HCT116 (cell line): Measurements from ENCODE around the gene PRKCQ. TPM values are rescaled to one million over a fixed set of nuclear protein-coding genes. Genes with fewer than 3 reads are reported as not detected.

ENCODE experiments used
- ATAC-seq: fragments of 200-7000 bp; cut with Tn5 transposase; 2 replicates; pipeline ENCODE4 v1.9.1; 2020; ENCODE audit warnings: mild to moderate bottlenecking, moderate library complexity
- BruUV-seq: library from RNA; stranded (reverse); fragments of 400-500 nt; replicated peaks from 2 replicates; lab custom pipeline; 2021; lab: Mats Ljungman, UMichigan
- CTCF ChIA-PET: fragments of 300-600 bp; sonication (Branson Sonifier 250); formaldehyde crosslinking; loops from one replicate; lab custom pipeline; 2021; ENCODE audit warnings: antibody characterized with exemption; lab: Charles Lee
- POLR2A ChIA-PET: fragments of 300-600, 350-600 bp; sonication (Branson Sonifier 250); formaldehyde crosslinking; loops from one replicate; lab custom pipeline; 2021; ENCODE audit warnings: antibody characterized with exemption; lab: Charles Lee
- RAD21 ChIA-PET, 2 experiments: fragments of 300-600 bp; sonication (Branson Sonifier 250); formaldehyde crosslinking; loops; one replicate each; lab custom pipeline; 2023; ENCODE audit warnings: low total read pairs in 2 of 2; ENCODE audit not compliant: uncharacterized antibody in 2 of 2, unreplicated experiment in 2 of 2, low non-redundant PET in 1 of 2; lab: Charles Lee
- DNase-seq: peaks from one replicate; pipeline ENCODE4 v3.0.0-alpha.2; 2010; ENCODE audit warnings: low read depth, low spot score
- H2AFZ ChIP-seq: fragments of 200-600 bp; shearing (Covaris generic), sonication (generic); 2 replicates; pipeline ENCODE4 v1.6.1; 2017; ENCODE audit warnings: low read depth, mixed run types, mixed read lengths, antibody characterized with exemption, low read length; ENCODE audit not compliant: poor library complexity, severe bottlenecking
- H3K27ac ChIP-seq: 2 replicates; pipeline ENCODE4 v1.5.1; 2012; ENCODE audit warnings: low read depth, low read length
- H3K27me3 ChIP-seq: fragments of 200-600 bp; sonication (generic); 2 replicates; pipeline ENCODE4 v1.6.1; 2016; ENCODE audit warnings: mixed run types, low read length, mixed read lengths; ENCODE audit not compliant: insufficient read depth
- H3K36me3 ChIP-seq, 2 experiments: fragments of 200-500 bp in 1 of 2; fragments of 200-600 bp in 1 of 2; sonication (Bioruptor generic) in 1 of 2; sonication (generic) in 1 of 2; 2 replicates each; pipeline versions ENCODE4 v1.5.1 to v1.6.1; 2014 to 2016; ENCODE audit warnings: low read length in 2 of 2, inconsistent platforms in 1 of 2, mixed read lengths in 1 of 2, mixed run types in 1 of 2; ENCODE audit not compliant: insufficient read depth in 2 of 2, control insufficient read depth in 1 of 2
- H3K4me1 ChIP-seq, 2 experiments: fragments of 200-600 bp in 1 of 2; sonication (generic) in 1 of 2; 2 replicates each; pipeline versions ENCODE4 v1.5.1 to v1.6.1; 2012 to 2017; ENCODE audit warnings: low read length in 2 of 2, inconsistent platforms in 1 of 2, mild to moderate bottlenecking in 1 of 2, mixed read lengths in 1 of 2, mixed run types in 1 of 2, moderate library complexity in 1 of 2; ENCODE audit not compliant: insufficient read depth in 2 of 2, control insufficient read depth in 1 of 2
- H3K4me2 ChIP-seq: fragments of 200-600 bp; sonication (generic); 2 replicates; pipeline ENCODE4 v1.6.1; 2017; ENCODE audit warnings: mixed run types, low read length, mixed read lengths
- H3K4me3 ChIP-seq, 2 experiments: fragments of 200-600 bp in 1 of 2; sonication (generic) in 1 of 2; replicated peaks in 1 of 2; 2 replicates each; pipeline ENCODE4 v1.5.1; 2011 to 2016; ENCODE audit warnings: low read length in 2 of 2, control low read depth in 1 of 2, low read depth in 1 of 2, mild to moderate bottlenecking in 1 of 2, mixed read lengths in 1 of 2, mixed run types in 1 of 2
- H3K79me2 ChIP-seq: fragments of 200-600 bp; sonication (generic); 2 replicates; pipeline ENCODE4 v1.6.1; 2017; ENCODE audit warnings: mild to moderate bottlenecking, mixed run types, low read length, moderate library complexity, mixed read lengths; ENCODE audit not compliant: insufficient read depth
- H3K9ac ChIP-seq: fragments of 200-600 bp; sonication (generic); 2 replicates; pipeline ENCODE4 v1.6.1; 2016; ENCODE audit warnings: low read length, mixed read lengths
- H3K9me2 ChIP-seq: fragments of 200-600 bp; sonication (generic), shearing (Covaris generic); 2 replicates; pipeline ENCODE4 v1.6.1; 2017; ENCODE audit warnings: mixed run types, mild to moderate bottlenecking, moderate library complexity; ENCODE audit not compliant: insufficient read depth
- H3K9me3 ChIP-seq, 2 experiments: fragments of 200-500 bp in 1 of 2; fragments of 200-600 bp in 1 of 2; sonication (Bioruptor generic) in 1 of 2; sonication (generic) in 1 of 2; 2 replicates each; pipeline ENCODE4 v1.6.1; 2014 to 2017; ENCODE audit warnings: low read length in 2 of 2, mixed read lengths in 2 of 2, inconsistent platforms in 1 of 2, low read depth in 1 of 2, mild to moderate bottlenecking in 1 of 2, mixed run types in 1 of 2, moderate library complexity in 1 of 2; ENCODE audit not compliant: control insufficient read depth in 1 of 2, insufficient read depth in 1 of 2
- H4K20me1 ChIP-seq: fragments of 200-600 bp; sonication (generic), shearing (Covaris generic); 2 replicates; pipeline ENCODE4 v1.6.1; 2017; ENCODE audit warnings: mixed run types, mild to moderate bottlenecking, moderate library complexity; ENCODE audit not compliant: insufficient read depth
- ATF3 ChIP-seq: IDR thresholded peaks from 2 replicates; pipeline ENCODE4 v1.6.1; 2012
- CBX3 ChIP-seq: IDR thresholded peaks from 2 replicates; pipeline ENCODE4 v1.6.1; 2012; ENCODE audit warnings: low read depth
- CTCF ChIP-seq, 3 experiments: fragments of 200-600 bp in 1 of 3; sonication (generic) in 1 of 3; IDR thresholded peaks in 2 of 3; conservative IDR thresholded peaks in 1 of 3; 2 replicates each; pipeline ENCODE4 v1.5.1; 2012 to 2017; ENCODE audit warnings: low read depth in 2 of 3, low read length in 2 of 3, antibody characterized with exemption in 1 of 3, borderline replicate concordance in 1 of 3, control low read depth in 1 of 3, mild to moderate bottlenecking in 1 of 3, mixed read lengths in 1 of 3, mixed run types in 1 of 3, moderate library complexity in 1 of 3; ENCODE audit not compliant: insufficient read depth in 1 of 3
- EGR1 ChIP-seq: IDR thresholded peaks from 2 replicates; pipeline ENCODE4 v1.6.1; 2012; ENCODE audit warnings: low read depth
- EZH2phosphoT487 ChIP-seq: fragments of 200-600 bp; IDR thresholded peaks from 2 replicates; pipeline ENCODE4 v1.6.1; 2018; ENCODE audit warnings: antibody characterized with exemption, borderline replicate concordance
- POLR2AphosphoS5 ChIP-seq: IDR thresholded peaks from 2 replicates; pipeline ENCODE4 v1.6.1; 2011; ENCODE audit warnings: mild to moderate bottlenecking, low read depth, low read length, moderate library complexity
- RAD21 ChIP-seq: IDR thresholded peaks from 2 replicates; pipeline ENCODE4 v1.6.1; 2012; ENCODE audit warnings: low read depth, mild to moderate bottlenecking
- REST ChIP-seq: IDR thresholded peaks from 2 replicates; pipeline ENCODE4 v1.6.1; 2012; ENCODE audit warnings: low read depth
- SRF ChIP-seq: IDR thresholded peaks from 2 replicates; pipeline ENCODE4 v1.6.1; 2012; ENCODE audit warnings: low read depth
- YY1 ChIP-seq: IDR thresholded peaks from 2 replicates; pipeline ENCODE4 v1.6.1; 2011; ENCODE audit warnings: low read length, low read depth, moderate library complexity, mild to moderate bottlenecking; ENCODE audit not compliant: insufficient replicate concordance; ENCODE audit errors: extremely low read depth
- ZBTB33 ChIP-seq: IDR thresholded peaks from 2 replicates; pipeline ENCODE4 v1.6.1; 2011; ENCODE audit warnings: mild to moderate bottlenecking, low read length, moderate library complexity; ENCODE audit not compliant: insufficient replicate concordance; ENCODE audit errors: extremely low read depth
- intact Hi-C: fragments of 100-400 bp; cut with micrococcal nuclease; formaldehyde crosslinking; loops from 2 replicates; pipeline ENCODE4 v1.10.0; 2022
- total RNA-seq: library from RNA; stranded (reverse); gene quantifications from one replicate; pipeline ENCODE4 v1.2.1, GENCODE V29; 2021; ENCODE audit not compliant: unreplicated experiment

PRKCQ gene
- total RNA-seq, 1 experiment from 2014 or later = 0.54 TPM

- Histone ChIP-seq H3K79me2 (no peaks in the 10 kb centered on the region), H3K4me1 (peaks cover 0 to 8% of the 10 kb centered on the region in 2 experiments; a peak in 1 of 4 replicates), H3K9me3 (no peaks in the 10 kb centered on the region), H3K27me3 (no peaks in the 10 kb centered on the region), H3K27ac (no peak overlapping the region), H3K4me3 (no peak overlapping the region), H3K9me2 (no peaks in the 10 kb centered on the region), H3K4me2 (no peak overlapping the region), H3K9ac (no peak overlapping the region), H2AFZ (no peak overlapping the region), H3K36me3 (no peaks in the 10 kb centered on the region), H4K20me1 (no peaks in the 10 kb centered on the region)
- BruUV-seq = no TSS peak
- DNase-seq (no peak), ATAC-seq (no peak)
- no peak for TF ChIP-seq CBX3
- no peak for TF ChIP-seq EGR1
- TF ChIP-seq CTCF (IDR thresholded peaks at IDR 0.05 in 2 of 3, conservative IDR thresholded peaks at IDR 0.05 in 1 of 3; ENCODE audit: borderline replicate concordance in 1 of 3, insufficient read depth in 1 of 3, low read depth in 2 of 3, low read length in 2 of 3) = no peak
- TF ChIP-seq ATF3 = no peak
- no peak for TF ChIP-seq YY1
- TF ChIP-seq SRF = no peak
- no peak for TF ChIP-seq ZBTB33
- TF ChIP-seq POLR2AphosphoS5 = no peak
- TF ChIP-seq EZH2phosphoT487 = no peak
- no peak for TF ChIP-seq REST
- TF ChIP-seq RAD21 = no peak
- ChIA-PET CTCF (no interaction called here), POLR2A (interaction anchor here (2.4 kb wide), 1 partner anchor 197 kb away, joined by 12 read pairs; the partner anchor contains the start of gene PFKFB3), RAD21 (no interaction called here)
- intact Hi-C loops = loop anchor here (5.0 kb wide), 3 partner anchors 213 to 448 kb away; partner anchors contain the start of gene RBM17
Measured at GRCh38 chr10:6399879-6400278, 180.2 kb downstream of the PRKCQ start.
